ENCODE results near the gene ENDOD1.

DNA sequence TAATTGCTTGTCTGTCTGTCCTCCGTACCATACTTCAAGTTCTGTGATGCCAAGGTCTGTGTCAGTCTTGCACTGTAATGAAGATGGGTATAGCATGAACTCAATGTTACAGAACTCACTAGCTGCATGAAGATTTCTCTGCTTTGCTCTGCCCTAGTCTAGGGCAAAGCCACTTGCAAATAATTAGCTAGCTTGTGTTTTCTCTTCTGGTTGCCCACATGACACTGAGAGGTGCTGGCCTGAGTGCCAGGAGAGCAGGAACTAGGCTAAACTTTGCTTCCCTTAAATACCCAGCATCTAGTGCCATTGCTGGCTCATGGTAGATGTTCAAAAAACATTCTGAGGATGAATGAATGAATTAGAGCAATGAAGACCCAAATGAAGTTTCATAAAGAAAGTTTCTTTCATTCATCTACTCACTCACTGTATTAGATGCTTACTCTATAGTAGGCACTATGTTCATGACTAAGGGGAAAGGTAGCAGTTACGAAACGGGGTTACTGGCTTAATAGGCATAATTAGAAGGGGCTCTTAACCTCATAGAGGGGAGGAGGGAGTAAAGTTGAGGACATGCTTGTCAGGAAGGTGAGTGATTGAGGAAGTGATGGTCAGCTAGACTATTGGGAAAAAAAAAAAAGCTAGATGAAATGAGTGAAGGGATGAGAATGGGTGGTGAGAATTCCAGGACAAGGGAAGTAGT lies 4.4 kb upstream of the ENDOD1 start:
- no peak for TF ChIP-seq CTCF (IDR thresholded peaks at IDR 0.05)
- TF ChIP-seq POLR2A (IDR thresholded peaks at IDR 0.05) = no peak
